ENCODE measurements around the gene TXNRD2.

Gene TXNRD2

DNA sequence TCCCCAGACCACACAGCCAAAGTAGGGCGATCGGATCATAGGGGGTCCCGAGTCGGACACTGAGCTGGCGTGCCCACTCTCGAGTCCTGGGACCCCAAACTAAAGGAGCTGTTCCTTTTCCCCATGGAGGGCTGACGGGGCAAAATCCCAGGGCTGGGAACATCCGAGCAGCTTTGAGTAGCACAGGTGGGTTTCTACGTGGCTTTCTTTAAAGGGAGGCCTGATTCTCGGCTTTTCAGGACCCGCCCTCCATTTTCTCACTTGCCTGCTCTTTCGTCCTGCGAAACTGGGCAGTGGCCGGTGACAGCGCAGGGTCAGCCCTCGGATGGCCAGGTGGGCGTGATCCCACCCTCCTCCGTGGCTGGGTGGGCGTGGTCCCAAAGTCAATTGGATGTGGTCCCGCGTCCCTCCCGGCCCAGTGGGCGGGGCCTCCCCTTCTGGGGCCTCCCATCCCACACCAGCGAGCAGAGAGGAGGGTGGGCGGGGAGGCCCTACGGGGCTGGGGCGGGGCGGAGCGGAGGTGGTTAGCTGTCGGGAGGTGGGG lies 17.5 kb upstream of the TXNRD2 start:
- H3K9me3 Mint-ChIP-seq, result no peaks in the 10 kb centered on the region
- H3K4me3 Mint-ChIP-seq, result no peak overlapping the region
- no peaks in the 10 kb centered on the region for H3K36me3 Mint-ChIP-seq (ENCODE audit: insufficient read depth)
- no peak for DNase-seq
- peaks cover 16 to 17% of the 10 kb centered on the region in 2 donors for H3K4me1 Mint-ChIP-seq (ENCODE audit: low read depth in 2 of 2)
- ATAC-seq (replicated peaks), result no peak
- H3K27ac Mint-ChIP-seq, result no peak overlapping the region
- H3K27me3 Mint-ChIP-seq, result no peaks in the 10 kb centered on the region

DNA sequence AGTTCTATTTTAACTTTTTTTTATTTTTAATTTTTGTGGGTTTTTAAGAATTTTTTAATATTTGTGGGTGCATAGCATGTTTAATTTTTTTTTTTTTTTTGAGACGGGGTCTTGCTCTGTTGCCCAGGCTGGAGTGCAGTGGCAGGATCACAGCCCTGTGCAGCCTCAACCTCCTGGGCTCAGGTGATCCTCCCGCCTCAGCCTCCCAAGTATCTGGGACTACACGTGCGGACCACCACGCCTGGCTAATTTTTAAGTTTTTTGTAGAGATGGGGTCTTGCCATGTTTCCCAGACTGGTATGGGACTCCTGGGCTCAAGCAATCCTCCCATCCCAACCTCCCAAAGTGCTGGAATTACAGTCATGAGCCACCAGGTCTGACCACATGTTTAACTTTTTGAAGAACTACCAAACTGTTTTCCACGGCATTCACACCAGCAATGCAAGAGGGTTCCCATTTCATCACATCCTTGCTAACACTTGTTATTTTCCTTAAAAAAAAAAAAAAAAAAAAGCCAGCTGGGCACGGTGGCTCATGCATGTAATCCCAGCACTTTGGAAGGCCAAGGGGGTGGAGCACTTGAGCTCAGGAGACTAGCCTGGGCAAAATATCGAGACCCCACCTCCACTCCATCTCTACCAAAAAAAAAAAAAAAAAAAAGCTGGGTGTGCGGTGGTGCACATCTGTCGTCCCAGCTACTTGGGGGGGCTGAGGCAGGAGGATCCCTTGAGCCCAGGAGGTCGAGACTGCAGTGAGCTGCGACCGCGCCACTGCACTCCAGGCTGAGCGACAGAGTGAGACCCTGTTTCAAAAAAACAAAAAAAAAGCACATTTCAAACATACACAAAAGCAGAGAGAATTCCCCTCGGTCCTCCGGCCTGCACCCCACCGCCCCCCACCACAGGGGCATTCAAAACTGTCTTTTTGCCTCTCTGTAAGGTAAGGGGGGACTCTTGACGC lies 16.7 kb upstream of the TXNRD2 start:
- H3K27me3 Mint-ChIP-seq, result no peaks in the 10 kb centered on the region
- no peaks in the 10 kb centered on the region for H3K9me3 Mint-ChIP-seq
- no peaks in the 10 kb centered on the region for H3K36me3 Mint-ChIP-seq (ENCODE audit: insufficient read depth)
- peaks cover 19 to 23% of the 10 kb centered on the region in 2 donors for H3K4me1 Mint-ChIP-seq (ENCODE audit: low read depth in 2 of 2)
- no peak overlapping the region for H3K27ac Mint-ChIP-seq
- no peak for DNase-seq
- H3K4me3 Mint-ChIP-seq, result no peak overlapping the region
- ATAC-seq (replicated peaks), result no peak

DNA sequence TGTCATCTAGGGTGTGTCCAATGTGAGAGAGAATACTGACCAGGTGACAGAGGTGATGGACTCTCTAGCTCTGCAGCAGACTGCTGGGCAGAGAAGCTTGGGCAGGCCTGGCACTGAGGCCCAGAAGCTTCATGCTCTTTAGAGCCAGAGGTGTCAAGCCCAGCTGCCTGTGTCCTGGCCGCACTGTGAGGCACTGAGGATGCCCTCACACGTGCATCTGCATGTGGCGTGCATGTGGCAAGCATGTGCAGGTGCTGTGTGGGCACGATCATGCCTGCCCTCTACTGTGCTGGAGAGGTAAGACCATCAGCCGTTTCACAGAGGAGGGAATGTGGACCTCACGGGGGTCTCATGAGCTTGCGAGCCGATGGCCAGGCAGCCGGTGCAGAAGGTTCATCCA lies 15.8 kb upstream of the TXNRD2 start:
- Mint-ChIP-seq H3K4me1 (ENCODE audit: low read depth in 2 of 2) (peaks cover 17 to 23% of the 10 kb centered on the region in 2 donors), H3K27ac (peak overlapping the region; percentile 38 to 91), H3K4me3 (no peak overlapping the region), H3K9me3 (no peaks in the 10 kb centered on the region), H3K36me3 (ENCODE audit: insufficient read depth) (no peaks in the 10 kb centered on the region), H3K27me3 (no peaks in the 10 kb centered on the region)
- no peak for ATAC-seq (replicated peaks)
- no peak for DNase-seq

DNA sequence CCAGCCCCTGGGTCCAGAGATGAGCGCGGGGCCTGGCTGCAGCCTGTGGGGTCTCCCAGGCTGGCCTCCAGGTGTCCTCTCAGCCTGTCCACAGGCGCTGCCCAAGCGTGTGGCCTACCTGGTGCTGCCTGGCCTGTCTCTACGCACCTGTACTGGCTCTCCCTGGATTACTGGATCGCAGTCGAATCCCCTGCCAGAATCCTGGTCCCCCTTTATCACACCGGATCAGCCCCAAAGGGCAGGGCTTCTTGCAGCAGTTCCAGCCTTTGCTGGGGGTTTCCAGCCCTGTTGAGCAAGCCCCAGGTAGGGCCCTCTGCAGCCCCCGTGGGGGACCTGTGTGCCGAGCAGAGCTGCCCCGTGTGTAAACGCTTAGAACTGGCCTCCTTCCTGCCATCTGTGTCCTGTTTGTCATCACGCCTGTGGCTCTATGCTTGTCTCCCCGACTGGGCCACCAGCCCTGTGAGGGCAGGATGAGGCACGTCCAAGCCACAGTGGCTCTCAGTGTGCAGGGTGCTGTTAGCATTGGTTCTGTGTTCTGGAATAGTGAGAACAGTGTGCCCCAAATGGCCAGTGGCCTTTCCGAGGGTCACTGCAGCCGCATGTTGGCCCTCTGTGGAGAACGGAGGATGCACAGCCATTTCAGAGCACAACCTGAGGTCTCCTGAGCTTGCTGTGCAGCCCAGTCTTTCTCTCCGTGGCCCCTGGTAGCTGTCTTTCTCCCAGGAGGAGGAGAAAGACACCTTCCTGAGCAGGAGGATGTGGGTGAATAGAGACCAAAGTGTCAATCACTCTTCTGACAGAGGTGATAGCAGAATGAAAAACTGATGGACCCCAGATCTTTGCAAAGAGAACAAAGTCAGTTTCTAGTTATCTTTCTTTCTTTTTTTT lies 13.9 kb upstream of the TXNRD2 start:
- DNase-seq (peak in 1 of 3 experiments; percentile 24), ATAC-seq (replicated peaks) (peak; percentile 78)
- H3K9me3 Mint-ChIP-seq, result no peaks in the 10 kb centered on the region
- H3K27ac Mint-ChIP-seq, result peak overlapping the region; percentile 89 to 91
- H3K4me1 Mint-ChIP-seq (ENCODE audit: low read depth in 2 of 2), result peaks cover 22 to 24% of the 10 kb centered on the region in 2 donors
- H3K36me3 Mint-ChIP-seq (ENCODE audit: insufficient read depth), result no peaks in the 10 kb centered on the region
- H3K27me3 Mint-ChIP-seq, result no peaks in the 10 kb centered on the region
- peak overlapping the region; percentile 67 to 78 for H3K4me3 Mint-ChIP-seq

DNA sequence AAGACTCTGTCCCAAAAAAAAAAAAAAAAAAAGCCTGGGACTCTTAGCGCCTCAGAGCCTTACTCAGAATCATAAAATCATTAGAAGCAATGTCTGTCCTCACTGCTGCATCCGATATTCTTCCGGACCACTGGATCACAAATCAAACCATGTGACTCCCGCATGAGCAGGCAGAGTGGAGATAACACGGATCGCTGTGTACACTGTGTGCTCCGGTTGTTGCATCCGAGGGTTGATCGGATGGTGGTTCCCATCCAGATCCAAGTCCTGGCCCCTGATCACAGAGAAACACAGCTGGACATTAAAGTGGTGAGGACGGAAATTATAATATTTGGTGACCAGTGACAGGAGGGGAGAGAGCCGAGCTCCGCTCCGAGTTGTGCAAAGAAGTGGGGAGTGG lies 9.7 kb upstream of the TXNRD2 start:
- ATAC-seq (replicated peaks) (no peak), DNase-seq (no peak)
- Mint-ChIP-seq H3K36me3 (ENCODE audit: insufficient read depth) (peaks cover 12% of the 10 kb centered on the region), H3K27ac (peak overlapping the region in 1 of 2 donors; percentile 55), H3K4me1 (ENCODE audit: low read depth in 2 of 2) (peaks cover 32 to 36% of the 10 kb centered on the region in 2 donors), H3K4me3 (no peak overlapping the region), H3K27me3 (no peaks in the 10 kb centered on the region), H3K9me3 (no peaks in the 10 kb centered on the region)

DNA sequence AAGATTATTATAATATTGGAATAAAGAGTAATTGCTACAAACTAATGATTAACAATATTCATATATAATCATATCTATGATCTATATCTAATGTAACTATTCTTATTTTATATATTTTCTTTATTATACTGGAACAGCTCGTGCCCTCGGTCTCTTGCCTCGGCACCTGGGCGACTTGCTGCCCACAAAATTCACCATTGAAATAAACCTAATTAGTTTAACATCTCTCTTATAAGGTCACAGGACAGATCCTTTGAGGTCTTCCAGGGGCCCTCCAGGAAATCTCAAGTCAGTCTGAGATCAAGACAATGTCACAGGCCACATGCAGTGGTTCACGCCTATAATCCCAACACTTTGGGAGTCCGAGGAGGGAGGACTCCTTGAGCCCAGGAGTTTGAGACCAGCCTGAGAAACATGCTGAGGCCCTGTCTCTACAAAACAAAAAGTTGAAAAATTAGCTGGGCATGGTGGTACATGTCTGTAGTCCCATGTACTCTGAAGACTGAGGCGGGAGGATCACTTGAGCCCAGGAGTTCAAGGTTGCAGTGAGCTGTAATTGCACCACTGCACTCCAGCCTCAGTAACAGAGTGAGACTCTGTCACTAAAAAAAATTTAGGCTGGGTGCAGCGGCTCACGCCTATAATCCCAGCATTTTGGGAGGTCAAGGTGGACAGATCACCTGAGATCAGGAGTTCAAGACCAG lies 6.6 kb upstream of the TXNRD2 start:
- ATAC-seq (replicated peaks) (no peak), DNase-seq (no peak)
- H3K9me3 Mint-ChIP-seq, result no peaks in the 10 kb centered on the region
- H3K27me3 Mint-ChIP-seq, result no peaks in the 10 kb centered on the region
- H3K27ac Mint-ChIP-seq, result no peak overlapping the region
- H3K4me1 Mint-ChIP-seq (ENCODE audit: low read depth in 2 of 2), result peaks cover 21 to 25% of the 10 kb centered on the region in 2 donors
- no peak overlapping the region for H3K4me3 Mint-ChIP-seq
- peaks cover 12% of the 10 kb centered on the region for H3K36me3 Mint-ChIP-seq (ENCODE audit: insufficient read depth)

DNA sequence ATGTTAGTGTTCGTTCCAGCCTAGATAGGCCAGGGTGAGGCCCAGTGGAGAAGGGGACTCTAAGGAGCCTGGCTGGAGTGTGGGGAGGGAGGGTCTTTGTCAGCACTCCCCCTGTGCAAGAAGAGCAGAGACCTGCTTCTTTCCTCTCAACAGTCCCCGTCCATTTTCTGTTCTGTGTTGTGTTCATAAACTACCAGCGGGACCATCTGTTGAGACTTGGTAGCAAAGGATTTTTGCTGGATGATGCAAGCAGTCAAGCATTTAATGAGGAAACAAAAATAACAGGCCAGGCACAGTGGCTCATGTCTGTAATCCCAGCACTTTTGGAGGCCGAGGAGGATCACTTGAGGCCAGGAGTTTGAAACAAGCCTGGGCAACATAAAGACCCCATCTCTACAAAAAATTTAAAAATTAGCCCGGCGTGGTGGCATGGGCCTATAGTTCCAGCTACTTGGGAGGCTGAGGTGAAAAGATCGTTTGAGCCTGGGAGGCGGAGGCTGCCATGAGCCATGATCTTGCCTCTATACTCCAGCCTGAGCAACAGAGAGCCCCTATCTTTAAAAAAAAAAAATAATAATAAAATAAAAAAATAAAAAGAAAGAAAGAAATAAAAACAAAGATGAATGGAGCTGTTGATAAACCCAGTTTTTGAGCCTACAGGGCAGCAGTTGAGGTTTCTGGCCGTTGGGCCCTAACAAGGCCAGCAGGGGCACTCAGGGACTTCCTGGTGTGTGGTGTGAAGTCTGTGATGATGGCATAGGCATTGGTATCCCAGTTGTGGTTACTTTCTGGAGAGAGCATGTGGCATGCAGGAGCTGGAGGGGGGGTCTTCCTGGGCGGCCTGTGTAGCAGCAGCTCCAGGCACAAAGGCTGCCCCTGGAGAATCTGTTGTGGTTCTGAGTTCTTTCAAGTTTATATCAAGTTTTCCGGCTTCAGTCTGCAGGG lies 1.7 kb upstream of the TXNRD2 start:
- peaks cover 40 to 53% of the 10 kb centered on the region in 2 donors for H3K4me1 Mint-ChIP-seq (ENCODE audit: low read depth in 2 of 2)
- no peaks in the 10 kb centered on the region for H3K9me3 Mint-ChIP-seq
- DNase-seq (no peak), ATAC-seq (replicated peaks) (no peak)
- H3K27ac Mint-ChIP-seq, result peak overlapping the region; percentile 94 to 96
- H3K36me3 Mint-ChIP-seq (ENCODE audit: insufficient read depth), result peaks cover 13% of the 10 kb centered on the region
- H3K4me3 Mint-ChIP-seq, result peak overlapping the region; percentile 92 to 93
- H3K27me3 Mint-ChIP-seq, result no peaks in the 10 kb centered on the region

DNA sequence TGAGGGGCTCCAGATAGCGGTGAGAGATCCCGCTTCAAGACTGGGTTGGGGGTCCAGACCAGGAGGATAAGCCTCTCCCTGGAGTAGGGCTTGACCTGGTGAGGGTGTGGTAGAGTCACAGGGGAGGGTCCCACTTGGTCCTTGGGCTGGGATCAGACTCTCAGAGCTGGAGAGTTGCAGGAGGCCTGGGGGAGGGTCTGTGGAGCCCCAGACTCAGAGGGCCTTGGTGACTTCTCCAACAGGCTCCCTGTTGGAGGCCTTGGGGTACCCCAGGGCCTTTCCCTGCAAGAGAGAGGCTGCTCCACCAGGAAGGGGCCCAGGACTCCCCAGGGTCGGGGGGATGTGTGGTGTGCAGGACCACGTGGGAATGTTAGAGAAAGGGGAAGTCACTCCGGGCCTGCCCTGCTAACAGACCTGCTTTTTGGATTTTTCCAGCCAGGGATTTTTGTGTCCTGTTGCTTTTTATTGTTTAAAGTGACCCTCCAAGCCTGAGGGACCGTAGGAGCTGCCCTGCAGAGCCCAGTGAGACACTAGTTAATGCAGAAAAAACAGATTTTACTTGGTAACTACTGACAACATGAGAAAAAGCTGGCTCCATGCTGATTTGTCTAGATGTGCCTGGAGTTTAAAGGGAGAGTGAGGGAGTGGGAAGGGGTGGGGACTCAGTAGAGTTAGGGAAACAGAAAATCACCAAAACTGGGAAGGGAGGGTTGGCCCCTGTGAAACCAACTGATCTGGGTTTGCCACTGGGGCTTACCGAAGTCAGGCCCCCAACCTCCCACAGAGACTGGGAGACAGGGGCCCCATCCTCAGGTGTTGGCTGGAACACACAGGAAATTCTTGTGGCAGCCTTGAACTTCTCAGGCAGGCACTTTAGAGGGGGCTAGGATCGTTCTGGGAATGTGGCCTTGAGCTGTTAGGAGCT lies 801 bp upstream of the TXNRD2 start:
- Mint-ChIP-seq H3K27me3 (no peaks in the 10 kb centered on the region), H3K4me1 (ENCODE audit: low read depth in 2 of 2) (peaks cover 37 to 48% of the 10 kb centered on the region in 2 donors), H3K27ac (peak overlapping the region; percentile 94 to 96), H3K36me3 (ENCODE audit: insufficient read depth) (peaks cover 13% of the 10 kb centered on the region), H3K9me3 (no peaks in the 10 kb centered on the region), H3K4me3 (peak overlapping the region; percentile 92 to 93)
- DNase-seq (no peak), ATAC-seq (replicated peaks) (peak; percentile 24)

DNA sequence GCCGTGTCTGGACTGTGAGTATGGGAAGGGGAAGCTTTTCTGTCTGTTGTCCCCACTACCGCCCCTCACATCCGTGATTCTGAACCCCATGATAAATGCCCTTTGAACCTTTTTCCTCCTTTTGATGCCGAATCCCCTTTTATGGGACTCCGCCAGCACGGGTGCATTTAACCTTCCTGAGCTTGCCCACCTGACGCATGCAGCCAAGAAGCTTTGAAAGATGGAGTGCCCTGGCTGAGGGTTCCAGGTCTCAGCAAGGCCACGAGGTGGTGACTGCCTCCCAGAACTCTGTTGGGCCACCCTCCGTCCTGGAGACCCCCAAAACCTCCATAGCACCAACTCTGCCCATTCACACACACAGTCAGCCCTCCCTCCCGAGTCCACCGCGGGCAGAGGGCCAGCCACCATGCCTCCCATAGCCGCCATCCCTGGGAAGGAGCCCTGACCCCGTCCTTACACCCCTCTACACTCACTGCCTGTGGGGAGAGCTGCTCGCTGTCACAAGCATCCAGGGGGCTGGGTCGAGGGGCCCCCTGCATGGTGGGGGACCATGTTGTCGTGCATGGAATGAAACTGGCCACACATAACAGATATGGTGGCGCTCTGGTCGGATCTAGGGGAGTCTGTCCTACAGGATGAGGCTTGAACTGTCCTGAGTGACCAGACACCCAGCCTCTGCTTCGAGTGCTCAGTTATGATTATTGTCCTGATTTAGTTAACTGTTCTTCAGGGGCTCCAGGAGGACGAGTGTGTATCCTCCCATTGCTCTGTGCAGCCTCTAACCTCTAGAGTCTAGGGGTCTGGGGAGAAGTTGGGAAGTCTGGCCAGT lies 868 bp downstream of the TXNRD2 start:
- Mint-ChIP-seq H3K27ac (peak overlapping the region; percentile 94 to 96), H3K4me1 (ENCODE audit: low read depth in 2 of 2) (peaks cover 32 to 43% of the 10 kb centered on the region in 2 donors), H3K36me3 (ENCODE audit: insufficient read depth) (peaks cover 6% of the 10 kb centered on the region), H3K4me3 (peak overlapping the region; percentile 92 to 93), H3K9me3 (peaks cover 7 to 8% of the 10 kb centered on the region in 2 donors), H3K27me3 (no peaks in the 10 kb centered on the region)
- ATAC-seq (replicated peaks), result no peak
- DNase-seq, result no peak

DNA sequence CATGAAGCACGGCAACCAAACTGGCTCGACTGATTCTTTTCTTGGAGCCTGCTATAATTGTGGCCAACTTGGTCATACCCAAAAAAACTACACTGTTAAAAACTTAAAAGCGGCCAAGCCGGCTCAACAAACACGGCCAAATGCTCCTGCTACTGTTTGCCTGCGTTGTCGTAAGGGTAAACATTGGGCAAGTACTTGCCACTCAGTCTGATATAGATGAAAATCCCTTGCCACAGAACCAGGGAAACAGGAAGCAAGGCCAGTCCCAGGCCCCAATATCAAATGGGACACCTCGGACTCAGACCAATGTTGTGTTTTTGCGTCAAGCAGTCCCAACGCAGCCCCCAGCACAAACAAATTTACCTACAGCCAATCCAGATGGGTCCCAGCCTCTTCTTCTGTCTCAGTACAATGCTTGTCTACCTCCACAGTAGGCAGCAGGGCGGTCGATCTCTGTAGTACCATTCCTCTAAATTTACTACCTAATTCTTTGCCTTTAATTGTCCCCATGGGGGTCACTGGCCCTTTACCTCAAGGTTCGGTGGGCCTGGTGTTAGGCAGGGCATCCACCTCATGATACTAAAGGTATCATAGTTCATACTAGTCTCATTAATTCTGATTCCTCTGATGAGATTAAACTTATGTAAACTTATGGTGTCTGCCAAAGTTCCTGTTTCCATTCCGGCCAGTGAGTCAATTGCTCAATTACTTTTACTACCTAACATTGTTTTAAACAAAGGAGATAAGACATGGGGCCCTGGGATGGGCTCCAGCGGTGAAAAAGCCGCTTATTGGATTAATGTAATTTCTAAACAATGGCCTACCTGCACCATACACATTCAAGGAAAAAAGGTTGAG lies 3.8 kb downstream of the TXNRD2 start:
- ATAC-seq (replicated peaks), result no peak
- peaks cover 7 to 8% of the 10 kb centered on the region in 2 donors for H3K9me3 Mint-ChIP-seq
- H3K27ac Mint-ChIP-seq, result no peak overlapping the region
- DNase-seq, result no peak
- no peaks in the 10 kb centered on the region for H3K27me3 Mint-ChIP-seq
- peaks cover 10% of the 10 kb centered on the region for H3K36me3 Mint-ChIP-seq (ENCODE audit: insufficient read depth)
- peaks cover 31 to 32% of the 10 kb centered on the region in 2 donors for H3K4me1 Mint-ChIP-seq (ENCODE audit: low read depth in 2 of 2)
- no peak overlapping the region for H3K4me3 Mint-ChIP-seq

Data from effector memory CD8-positive, alpha-beta T cell (primary cell).